ENCODE results near the gene BCL2L12.

The BCL2L12 gene

DNA sequence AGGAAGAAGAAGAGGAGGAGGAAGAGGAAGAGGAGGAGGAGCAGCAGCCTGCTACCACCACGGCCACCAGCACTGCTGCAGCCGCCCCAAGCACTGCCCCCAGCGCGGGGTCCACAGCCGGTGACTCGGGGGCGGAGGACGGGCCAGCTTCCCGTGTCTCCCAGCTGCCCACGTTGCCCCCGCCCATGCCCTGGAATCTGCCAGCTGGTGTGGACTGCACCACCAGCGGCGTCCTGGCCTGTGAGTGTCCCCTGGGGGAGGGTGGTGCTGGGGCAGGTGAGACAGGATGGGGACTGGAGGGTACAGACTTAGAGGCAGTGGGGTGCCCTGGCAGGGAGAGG is 12.3 kb upstream of the BCL2L12 start:
- peaks cover 68% of the 10 kb centered on the region for H3K36me3 Mint-ChIP-seq
- H3K4me1 Mint-ChIP-seq = no peaks in the 10 kb centered on the region
- DNase-seq (ENCODE audit: low spot score in 2 of 2) = no peak
- no peak overlapping the region for H3K4me3 Mint-ChIP-seq
- H3K27ac Mint-ChIP-seq = no peak overlapping the region
- H3K9me3 Mint-ChIP-seq = no peaks in the 10 kb centered on the region
- ATAC-seq = no peak

DNA sequence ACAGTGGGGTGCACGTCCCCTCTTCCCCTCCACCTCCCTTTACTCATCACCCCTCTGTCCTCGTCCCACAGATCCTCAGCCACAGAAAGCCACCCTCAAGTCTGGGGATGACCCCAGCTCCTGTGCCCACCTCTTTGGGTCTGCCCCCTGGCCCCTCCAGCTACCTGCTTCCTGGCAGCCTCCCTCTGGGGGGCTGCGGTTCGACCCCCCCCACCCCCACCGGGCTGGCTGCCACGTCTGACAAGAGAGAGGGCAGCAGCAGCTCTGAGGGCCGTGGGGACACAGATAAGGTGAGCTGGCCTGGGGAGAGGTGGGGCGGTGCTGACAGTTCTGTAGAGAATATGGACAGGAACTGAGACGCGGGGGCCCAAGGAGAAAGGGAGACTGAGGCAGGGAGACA is 11.2 kb upstream of the BCL2L12 start:
- DNase-seq (ENCODE audit: low spot score in 2 of 2) (no peak), ATAC-seq (no peak)
- H3K27ac Mint-ChIP-seq = peak overlapping the region; percentile 43
- no peak overlapping the region for H3K4me3 Mint-ChIP-seq
- H3K9me3 Mint-ChIP-seq = no peaks in the 10 kb centered on the region
- H3K4me1 Mint-ChIP-seq = no peaks in the 10 kb centered on the region
- H3K36me3 Mint-ChIP-seq = peaks cover 68% of the 10 kb centered on the region

DNA sequence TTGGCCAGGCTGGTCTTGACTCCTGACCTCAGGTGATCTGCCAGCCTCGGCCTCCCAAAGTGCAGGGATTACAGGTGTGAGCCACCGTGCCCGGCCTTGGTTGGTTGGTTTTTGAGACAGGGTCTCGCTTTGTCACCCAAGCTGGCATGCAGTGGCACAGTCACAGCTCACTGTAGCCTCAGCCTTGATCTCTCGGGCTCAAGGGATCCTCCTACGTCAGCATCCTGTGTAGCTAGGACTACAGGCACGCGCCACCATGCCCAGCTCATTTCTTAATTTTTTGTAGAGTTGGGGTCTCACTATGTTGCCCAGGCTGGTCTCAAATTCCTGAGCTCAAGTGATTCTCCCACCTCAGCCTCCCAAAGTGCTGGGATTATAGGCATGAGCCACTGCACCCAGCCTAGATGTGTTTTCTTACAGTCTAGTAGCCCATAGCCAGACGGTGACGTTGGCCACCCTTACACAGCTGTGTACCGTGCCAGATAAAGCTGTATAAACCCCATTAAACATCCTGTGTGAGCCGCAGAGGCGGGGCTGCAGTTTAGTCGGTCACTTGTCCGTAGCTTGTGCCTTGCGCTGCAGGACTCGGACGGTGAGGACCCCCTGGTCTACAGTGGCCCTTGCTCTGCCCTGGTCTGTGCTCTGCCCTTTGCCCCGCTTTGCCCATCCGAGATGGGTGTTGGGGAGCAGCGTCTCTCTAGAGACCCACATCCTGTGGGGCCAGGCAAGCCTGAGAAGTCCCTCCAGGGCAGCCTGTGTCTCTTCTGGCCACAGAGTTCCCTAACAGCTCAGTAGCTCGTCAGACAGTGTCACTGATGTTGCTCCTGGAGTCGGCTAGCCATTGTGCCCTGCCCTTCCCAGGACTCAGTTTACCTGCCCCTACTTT is 9.9 kb upstream of the BCL2L12 start:
- Mint-ChIP-seq H3K9me3 (no peaks in the 10 kb centered on the region), H3K36me3 (peaks cover 74% of the 10 kb centered on the region), H3K4me1 (no peaks in the 10 kb centered on the region), H3K27ac (peak overlapping the region; percentile 73), H3K4me3 (no peak overlapping the region)
- ATAC-seq = no peak
- DNase-seq (ENCODE audit: low spot score in 2 of 2) = no peak

DNA sequence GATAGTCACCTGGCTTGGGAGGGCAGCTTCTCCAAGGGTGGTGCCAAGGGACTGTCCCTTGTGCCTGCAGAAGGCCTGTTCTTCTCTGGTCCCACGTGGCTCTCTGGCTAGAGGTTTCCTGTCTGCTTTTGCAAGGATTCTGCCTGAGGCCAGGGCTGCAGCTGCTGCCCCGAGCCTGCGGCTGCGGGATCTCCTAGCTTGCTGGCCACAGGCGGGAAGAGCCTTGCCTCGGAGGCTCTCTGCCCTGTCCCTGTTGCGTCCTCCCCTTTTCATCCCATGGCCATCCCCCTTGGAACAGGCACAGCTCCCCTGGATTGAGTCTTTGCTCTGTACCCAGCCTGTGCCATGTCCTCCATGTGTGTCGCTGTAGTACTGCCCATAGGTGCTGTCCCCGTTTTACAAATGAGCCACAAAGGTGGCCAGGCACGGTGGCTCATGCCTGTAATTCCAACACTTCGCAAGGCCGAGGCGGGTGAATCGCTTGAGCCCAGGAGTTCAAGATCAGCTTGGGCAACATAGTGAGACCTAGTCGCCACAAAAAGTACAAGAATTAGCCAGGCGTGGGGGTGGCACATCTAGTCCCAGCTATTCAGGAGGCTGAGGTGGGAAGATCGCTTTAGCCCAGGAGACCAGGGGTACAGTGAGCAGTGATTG is 9.2 kb upstream of the BCL2L12 start:
- H3K9me3 Mint-ChIP-seq = no peaks in the 10 kb centered on the region
- H3K27ac Mint-ChIP-seq = peak overlapping the region; percentile 73
- H3K36me3 Mint-ChIP-seq = peaks cover 81% of the 10 kb centered on the region
- ATAC-seq (no peak), DNase-seq (ENCODE audit: low spot score in 2 of 2) (no peak)
- no peaks in the 10 kb centered on the region for H3K4me1 Mint-ChIP-seq
- no peak overlapping the region for H3K4me3 Mint-ChIP-seq

DNA sequence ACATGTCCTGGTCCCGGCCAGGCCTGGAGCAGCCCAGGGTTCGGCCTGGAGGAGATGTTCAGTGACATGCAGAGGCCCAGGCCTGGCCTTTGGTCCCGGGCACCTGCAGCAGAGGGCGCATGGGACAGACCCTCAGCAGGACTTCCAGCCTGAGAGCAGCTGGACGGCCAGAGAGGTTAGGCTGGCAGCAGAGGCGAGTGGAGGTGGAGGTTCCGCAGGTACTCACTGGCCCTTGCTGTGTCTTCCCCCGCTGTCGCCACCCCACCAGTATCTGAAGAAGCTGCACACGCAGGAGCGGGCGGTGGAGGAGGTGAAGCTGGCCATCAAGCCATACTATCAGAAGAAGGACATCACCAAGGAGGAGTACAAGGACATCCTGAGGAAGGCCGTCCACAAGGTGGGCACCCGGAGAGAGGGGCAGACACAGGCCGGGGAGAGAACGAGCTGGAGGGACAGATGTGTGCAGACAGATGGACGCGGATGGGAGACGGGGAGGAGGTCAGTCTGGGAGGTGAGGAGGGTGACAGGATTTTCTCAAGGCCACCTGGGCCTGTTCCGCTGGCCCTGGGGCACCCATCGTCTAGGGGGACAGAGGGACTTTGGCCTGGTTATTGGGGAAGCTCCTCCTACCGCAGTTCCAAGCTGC is 8.1 kb upstream of the BCL2L12 start:
- Mint-ChIP-seq H3K36me3 (peaks cover 87% of the 10 kb centered on the region), H3K4me3 (no peak overlapping the region), H3K9me3 (no peaks in the 10 kb centered on the region), H3K27ac (peak overlapping the region; percentile 90), H3K4me1 (peaks cover 5% of the 10 kb centered on the region)
- ATAC-seq (no peak), DNase-seq (ENCODE audit: low spot score in 2 of 2) (no peak)

DNA sequence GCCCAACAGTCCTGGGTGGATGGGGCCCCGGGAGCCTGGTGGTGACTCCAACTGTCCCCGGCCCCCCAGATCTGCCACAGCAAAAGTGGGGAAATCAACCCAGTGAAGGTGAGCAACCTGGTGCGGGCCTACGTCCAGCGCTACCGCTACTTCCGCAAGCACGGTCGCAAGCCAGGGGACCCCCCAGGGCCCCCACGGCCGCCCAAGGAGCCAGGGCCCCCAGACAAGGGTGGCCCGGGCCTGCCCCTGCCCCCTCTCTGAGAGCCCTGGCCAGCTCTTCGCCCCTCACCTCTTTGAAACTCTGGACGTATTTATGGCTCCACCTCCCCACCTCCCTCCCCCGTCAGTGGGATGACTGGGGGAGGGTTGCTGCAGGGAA is 7.6 kb upstream of the BCL2L12 start:
- H3K9me3 Mint-ChIP-seq = no peaks in the 10 kb centered on the region
- ATAC-seq (no peak), DNase-seq (ENCODE audit: low spot score in 2 of 2) (no peak)
- H3K4me1 Mint-ChIP-seq = peaks cover 10% of the 10 kb centered on the region
- peaks cover 88% of the 10 kb centered on the region for H3K36me3 Mint-ChIP-seq
- H3K4me3 Mint-ChIP-seq = no peak overlapping the region
- H3K27ac Mint-ChIP-seq = peak overlapping the region; percentile 90

DNA sequence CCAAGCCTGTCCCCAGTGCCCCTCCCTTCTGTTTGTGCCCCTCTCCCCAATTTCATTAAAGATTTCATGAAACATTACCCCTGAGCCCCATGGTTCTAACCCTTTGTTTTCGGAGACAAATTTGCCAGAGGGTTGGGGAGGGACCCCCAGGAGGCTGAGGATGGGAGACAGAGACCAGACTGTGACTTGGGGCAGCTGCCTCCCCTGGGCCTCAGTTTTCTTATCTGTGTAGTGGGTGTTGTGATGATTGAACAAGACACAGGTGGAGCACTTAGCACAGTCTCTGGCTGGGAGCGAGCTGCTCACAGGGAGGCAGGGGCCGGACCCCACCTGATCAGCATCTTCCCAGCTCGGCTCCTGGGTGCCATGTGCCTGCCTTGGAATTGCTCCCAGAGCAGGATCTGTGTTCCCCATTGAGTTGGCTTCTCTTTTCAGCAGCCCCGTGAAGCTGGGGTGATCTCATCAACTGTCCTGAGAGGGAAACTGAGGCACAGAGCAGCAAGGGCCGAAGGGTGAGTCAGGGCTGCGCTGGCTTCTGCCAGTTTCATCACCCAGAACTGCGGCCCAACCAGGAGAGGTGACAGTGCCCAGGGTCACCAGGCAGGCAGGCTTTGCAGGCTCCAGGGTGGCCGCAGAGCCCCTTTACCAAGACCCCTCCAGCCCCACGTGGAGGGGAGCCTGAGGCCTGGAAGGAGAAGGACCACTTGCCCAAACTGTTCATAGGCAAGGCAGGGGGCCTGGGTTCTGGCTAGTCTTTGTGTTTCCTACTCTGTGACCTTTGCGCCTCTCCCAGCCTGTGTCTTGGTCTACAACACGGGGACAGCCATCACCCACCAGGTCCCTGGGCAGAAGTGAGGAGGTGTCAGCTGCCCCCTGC is 6.9 kb upstream of the BCL2L12 start:
- Mint-ChIP-seq H3K27ac (peak overlapping the region; percentile 61), H3K4me1 (peaks cover 16% of the 10 kb centered on the region), H3K9me3 (no peaks in the 10 kb centered on the region), H3K36me3 (peaks cover 89% of the 10 kb centered on the region), H3K4me3 (no peak overlapping the region)
- no peak for ATAC-seq
- no peak for DNase-seq (ENCODE audit: low spot score in 2 of 2)

DNA sequence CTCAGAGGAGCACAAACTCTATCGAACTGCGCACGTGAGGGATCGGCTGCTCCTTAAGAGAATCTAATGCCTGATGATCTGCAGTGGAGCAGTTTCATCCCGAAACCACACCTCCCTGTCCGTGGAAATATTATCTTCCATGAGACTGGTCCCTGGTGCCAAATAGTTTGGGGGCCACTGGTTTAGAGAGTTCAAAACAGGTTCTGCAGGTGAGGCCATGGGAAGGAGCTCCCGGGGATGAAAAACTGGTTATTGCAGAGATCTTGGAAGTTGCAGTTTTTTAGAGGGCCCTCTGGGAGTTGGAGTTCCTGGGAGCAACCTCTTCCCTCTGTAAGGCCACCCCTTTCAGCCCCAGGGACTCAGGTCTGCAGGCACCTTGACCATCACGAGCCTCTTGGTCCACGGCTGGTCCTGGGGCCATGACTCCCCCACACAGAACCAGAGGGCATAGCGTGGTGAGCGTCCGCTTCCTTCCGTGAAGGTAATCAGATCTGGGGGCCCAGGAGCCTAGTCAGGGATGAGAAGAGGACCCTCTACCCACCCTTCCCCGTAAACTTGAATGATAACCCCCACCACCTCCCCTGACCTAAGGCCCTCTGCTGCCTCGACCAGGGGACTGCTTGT is 5.3 kb upstream of the BCL2L12 start:
- H3K4me1 Mint-ChIP-seq = peaks cover 33% of the 10 kb centered on the region
- no peak for DNase-seq (ENCODE audit: low spot score in 2 of 2)
- H3K27ac Mint-ChIP-seq = peak overlapping the region; percentile 61
- no peak overlapping the region for H3K4me3 Mint-ChIP-seq
- no peaks in the 10 kb centered on the region for H3K9me3 Mint-ChIP-seq
- ATAC-seq = no peak
- H3K36me3 Mint-ChIP-seq = peaks cover 85% of the 10 kb centered on the region

DNA sequence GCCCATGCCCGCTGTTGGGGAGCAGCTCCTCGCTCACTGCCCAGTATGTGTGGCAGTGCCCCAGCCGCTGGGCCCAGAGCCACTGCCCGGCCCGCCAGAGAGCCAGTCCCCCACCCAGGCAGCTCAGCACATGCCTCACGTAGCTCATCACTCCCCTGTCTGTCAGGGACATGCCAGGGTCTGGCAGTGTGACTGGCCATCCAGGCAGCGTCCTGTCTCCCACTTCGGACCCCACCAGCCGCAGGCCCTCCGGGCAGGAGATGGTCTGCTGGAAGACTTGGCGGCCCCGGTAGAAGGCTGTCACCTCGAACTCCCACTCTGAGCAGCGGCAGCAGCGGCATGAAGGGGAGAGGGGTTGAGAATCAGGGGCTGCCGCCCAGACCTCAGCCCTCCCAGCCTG is 3.7 kb upstream of the BCL2L12 start:
- DNase-seq (ENCODE audit: low spot score in 2 of 2) (no peak), ATAC-seq (no peak)
- no peaks in the 10 kb centered on the region for H3K9me3 Mint-ChIP-seq
- H3K4me3 Mint-ChIP-seq = no peak overlapping the region
- H3K4me1 Mint-ChIP-seq = peaks cover 48% of the 10 kb centered on the region
- H3K27ac Mint-ChIP-seq = no peak overlapping the region
- peaks cover 76% of the 10 kb centered on the region for H3K36me3 Mint-ChIP-seq

DNA sequence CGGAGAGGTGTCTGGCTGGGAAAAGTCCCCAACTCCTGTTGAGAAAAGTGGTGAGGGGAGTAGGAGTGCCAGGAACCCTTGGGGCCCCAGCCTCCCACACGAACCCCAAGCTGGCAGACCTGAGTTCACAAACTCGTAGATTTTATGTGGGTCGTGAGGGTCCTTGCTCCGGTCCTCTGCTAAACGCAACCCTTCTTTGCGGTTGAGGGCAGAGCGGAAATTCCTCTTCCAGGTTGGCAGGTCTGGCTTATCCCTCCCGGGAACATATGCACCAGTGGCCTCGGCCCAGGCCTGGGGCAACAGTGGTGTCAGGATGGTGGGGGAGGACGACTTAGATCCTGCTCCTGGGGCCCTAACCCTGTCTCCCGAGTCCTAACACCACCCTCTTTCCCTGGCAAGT is 2.5 kb upstream of the BCL2L12 start:
- DNase-seq (ENCODE audit: low spot score in 2 of 2) (no peak), ATAC-seq (no peak)
- Mint-ChIP-seq H3K9me3 (no peaks in the 10 kb centered on the region), H3K36me3 (peaks cover 68% of the 10 kb centered on the region), H3K4me1 (peaks cover 53% of the 10 kb centered on the region), H3K4me3 (peak overlapping the region; percentile 99), H3K27ac (peak overlapping the region; percentile 97)

DNA sequence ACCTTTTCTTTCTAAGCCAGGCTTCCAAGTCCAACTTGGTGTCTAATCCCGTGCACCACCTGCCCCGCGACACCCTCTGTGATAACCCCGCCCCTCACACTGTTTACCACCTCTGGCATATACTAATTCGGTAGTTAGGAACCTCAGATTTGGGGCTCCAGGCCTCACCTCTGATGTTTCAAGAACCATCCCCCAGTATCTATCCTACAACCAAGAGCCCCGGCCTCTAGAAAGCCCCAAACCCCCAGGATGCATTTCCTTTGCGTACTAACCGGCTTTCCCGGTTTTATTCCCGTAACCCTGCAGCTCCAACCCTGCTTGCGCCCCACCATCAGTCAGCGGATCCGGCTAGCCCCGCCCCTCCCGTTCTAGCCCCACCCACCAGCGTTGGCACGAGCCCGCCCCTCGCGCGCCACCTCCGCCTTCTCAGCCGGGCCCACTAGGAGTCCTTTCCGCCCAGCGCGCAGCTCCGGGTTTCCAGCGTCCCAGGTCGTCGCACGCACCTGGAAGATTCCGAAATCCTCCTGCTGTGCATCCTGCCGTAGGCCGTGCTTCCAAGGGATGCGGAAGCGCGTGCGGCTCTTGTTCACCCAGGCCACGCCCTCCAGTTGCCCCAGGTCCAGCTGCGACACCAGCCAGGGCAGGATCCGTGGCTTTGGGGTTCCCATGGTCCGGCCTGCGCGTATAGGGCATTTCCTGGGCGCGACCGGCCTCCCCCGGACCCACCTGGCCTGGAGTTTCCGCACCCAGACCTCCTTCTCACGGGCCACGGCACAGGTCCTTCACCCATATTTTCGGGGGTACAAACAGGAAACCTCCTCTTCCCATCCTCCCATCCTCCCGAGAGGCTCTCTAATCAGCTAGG is 1.3 kb upstream of the BCL2L12 start:
- Mint-ChIP-seq H3K9me3 (no peaks in the 10 kb centered on the region), H3K4me3 (peak overlapping the region; percentile 99), H3K36me3 (peaks cover 66% of the 10 kb centered on the region), H3K27ac (peak overlapping the region; percentile 97), H3K4me1 (peaks cover 53% of the 10 kb centered on the region)
- peak; percentile 75 for ATAC-seq
- DNase-seq (ENCODE audit: low spot score in 2 of 2) = peak; percentile 80 to 93

DNA sequence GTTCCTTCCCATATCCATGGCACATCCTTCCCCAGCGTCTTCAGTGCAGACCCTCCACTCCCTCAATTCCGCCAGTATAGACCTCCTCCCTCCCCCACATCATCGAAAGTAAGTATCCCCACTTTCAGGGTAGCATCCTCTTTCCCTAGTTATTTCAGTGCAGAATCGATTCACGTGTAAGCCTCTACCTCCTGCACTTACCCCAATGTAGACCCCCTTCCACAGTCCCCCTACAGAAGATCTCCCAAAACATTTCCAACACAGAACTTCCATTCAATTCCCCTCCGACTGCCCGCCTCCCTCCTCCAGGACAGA is 740 bp upstream of the BCL2L12 start:
- peak overlapping the region; percentile 97 for H3K27ac Mint-ChIP-seq
- ATAC-seq = no peak
- DNase-seq (ENCODE audit: low spot score in 2 of 2) = no peak
- H3K9me3 Mint-ChIP-seq = no peaks in the 10 kb centered on the region
- peaks cover 65% of the 10 kb centered on the region for H3K36me3 Mint-ChIP-seq
- peak overlapping the region; percentile 99 for H3K4me3 Mint-ChIP-seq
- H3K4me1 Mint-ChIP-seq = peaks cover 53% of the 10 kb centered on the region

DNA sequence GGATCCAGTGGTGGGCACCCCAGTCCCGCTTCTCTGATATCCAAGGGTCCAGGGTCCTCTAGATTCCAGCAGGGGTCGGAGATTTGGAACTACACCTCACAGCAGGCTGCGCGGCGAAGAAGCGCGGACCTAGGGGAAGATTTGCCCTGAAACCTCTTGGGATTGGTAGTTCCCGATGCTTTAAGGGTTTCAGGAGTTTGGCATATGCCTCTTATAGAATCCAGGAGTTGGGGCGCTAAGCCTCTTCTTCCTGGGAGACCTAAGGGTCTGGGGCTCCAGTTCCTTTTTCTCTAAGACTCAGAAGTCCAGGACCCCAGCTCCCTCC is 349 bp downstream of the BCL2L12 start:
- Mint-ChIP-seq H3K4me3 (peak overlapping the region; percentile 99), H3K36me3 (peaks cover 55% of the 10 kb centered on the region), H3K4me1 (peaks cover 53% of the 10 kb centered on the region), H3K9me3 (no peaks in the 10 kb centered on the region), H3K27ac (peak overlapping the region; percentile 97)
- DNase-seq (ENCODE audit: low spot score in 2 of 2) (no peak), ATAC-seq (no peak)

DNA sequence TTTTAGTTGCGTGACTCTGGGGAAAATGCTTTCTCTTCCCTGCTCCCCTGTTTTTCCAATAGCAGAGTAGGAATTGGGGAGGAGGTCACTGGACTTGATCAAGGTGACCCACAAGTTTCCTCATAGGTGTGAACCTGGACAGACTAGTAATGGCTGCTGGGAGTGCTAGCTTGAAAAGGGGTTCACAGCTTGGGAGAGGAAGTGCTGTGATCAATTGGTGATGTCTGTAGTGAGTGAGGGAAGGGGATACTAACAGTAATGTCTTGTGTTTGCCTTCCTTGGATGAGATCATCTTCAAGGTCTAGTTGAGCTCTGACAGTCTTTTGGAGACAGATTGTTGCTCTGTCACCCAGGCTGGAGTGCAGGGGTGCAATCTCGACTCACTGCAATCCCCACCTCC is 1.7 kb downstream of the BCL2L12 start:
- ATAC-seq = no peak
- peaks cover 49% of the 10 kb centered on the region for H3K36me3 Mint-ChIP-seq
- no peak for DNase-seq (ENCODE audit: low spot score in 2 of 2)
- peak overlapping the region; percentile 97 for H3K27ac Mint-ChIP-seq
- no peaks in the 10 kb centered on the region for H3K9me3 Mint-ChIP-seq
- H3K4me1 Mint-ChIP-seq = peaks cover 57% of the 10 kb centered on the region
- H3K4me3 Mint-ChIP-seq = peak overlapping the region; percentile 99

Data from stimulated activated effector memory CD8-positive, alpha-beta T cell treated with anti-CD3 and anti-CD28 coated beads, Interleukin-12 subunit alpha, Interleukin-12 subunit beta, amount 100 ng/mL, for 72 hours (primary cell).